Activated CD4-positive, alpha-beta T cell treated with anti-CD3 and anti-CD28 coated beads for 24 hours (primary cell): ENCODE results near the gene TBXAS1.
"Not testable (repeated sequence)": the region's sequence is repeated elsewhere in the genome, so short reads cannot be mapped to it uniquely, and the experiment has no call there.

Experiments used
- DNase-seq, 2 donors: peaks; one replicate each; pipeline ENCODE4 v3.0.0-alpha.2; 2020; ENCODE audit warnings: low read depth in 2 of 2

TBXAS1 gene

DNA sequence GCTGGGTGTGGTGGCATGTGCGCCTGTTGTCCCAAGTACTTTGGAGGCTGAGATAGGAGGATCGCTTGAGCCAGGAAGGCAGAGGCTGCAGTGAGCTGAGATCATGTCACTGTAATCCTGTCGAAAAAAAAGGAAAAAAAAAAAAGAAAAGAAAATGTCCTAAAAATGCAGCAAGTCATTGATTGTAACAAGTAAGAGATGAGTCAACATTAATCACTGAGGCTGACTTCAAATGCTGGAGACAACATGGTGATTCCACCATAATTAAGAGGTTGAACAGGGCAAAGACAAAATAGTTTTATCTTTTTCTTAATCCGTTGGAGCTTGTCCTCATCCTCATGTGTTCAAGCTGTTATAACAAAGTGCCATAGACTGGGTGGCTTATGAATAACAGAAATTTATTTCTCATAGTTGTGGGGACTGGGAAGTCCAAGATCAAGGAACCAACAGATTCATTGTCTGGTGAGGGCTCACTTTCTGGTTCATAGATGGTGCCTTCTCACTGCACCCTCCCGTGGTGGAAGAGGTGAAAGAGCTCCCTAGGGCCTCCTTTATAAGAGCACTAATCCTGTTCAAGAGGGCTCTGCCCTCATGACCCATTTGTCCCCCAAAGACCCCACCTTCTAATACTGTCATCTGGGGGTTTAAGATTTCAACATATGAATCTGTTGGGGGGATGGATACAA lies 60.3 kb downstream of the TBXAS1 start:
- no peak for DNase-seq

DNA sequence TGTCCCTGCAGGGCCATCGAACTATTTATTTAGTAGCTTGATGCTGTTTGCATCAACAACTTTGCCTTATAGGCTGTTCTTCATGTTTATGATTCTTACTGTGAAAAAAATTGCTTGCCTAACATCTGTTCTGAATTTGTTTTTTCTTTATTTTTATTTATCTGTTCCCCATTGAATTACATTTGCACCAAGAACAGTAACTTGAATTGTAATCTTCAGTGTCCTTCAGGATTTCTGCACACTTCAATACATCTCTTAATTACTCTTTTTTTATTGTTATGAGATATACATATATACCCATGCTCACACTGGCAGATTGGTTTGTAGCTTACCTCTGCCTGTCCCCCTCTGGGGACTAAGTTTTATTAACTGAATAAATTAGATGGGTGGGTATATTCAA lies 64.4 kb downstream of the TBXAS1 start:
- no peak for DNase-seq

DNA sequence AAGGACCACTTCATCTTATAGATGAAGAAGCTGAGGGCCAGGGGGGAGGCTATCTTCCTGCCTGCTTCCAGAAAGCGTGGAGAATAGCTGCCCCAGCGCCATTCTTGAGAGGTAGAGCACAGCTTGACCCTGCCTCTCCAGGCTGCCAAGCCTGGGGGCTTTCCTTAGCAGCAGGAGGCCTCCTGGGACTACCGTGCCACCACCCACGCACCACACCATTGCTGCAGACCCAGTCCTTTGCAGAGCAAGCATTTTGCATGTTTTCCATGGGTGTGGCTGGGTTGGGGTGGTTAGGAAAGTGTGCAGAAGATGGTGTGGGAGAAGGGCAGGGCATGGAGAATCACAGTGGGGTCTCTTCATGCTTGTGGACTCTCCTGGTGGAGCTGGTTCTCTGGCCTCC lies 64.9 kb downstream of the TBXAS1 start:
- DNase-seq: no peak

DNA sequence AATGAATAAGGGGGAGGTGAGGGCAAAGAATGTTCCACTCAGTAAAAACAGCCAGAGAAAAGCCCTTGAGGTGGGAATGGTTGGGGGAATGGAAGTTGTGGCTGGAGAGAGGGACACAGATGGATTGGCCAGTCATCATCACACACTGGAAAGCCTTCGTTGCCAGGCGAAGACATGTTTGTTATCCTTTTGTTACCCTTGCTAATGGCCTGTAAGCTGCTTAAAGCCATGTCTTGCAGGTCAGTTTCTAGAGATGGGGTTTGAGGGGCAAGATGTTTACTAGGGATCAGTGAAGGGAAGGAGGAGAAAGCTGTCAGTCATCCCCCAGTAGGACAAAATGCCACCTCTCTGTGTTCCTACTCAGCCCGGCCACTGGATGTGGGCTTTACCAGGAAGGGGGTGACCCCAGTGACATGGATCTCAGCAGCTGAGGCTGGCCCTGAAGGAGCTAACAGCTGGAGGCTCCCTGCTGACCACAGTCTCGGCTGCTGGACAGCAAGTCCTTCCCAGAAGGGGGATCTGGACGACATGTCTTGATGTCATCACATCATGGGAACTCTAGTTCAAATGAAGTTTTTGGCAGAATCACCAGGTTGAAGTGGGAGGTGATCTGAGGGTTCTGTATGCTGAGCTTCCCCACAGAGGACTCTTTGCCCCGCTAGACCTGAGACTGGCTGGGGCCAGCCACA lies 66.2 kb downstream of the TBXAS1 start:
- no peak for DNase-seq

DNA sequence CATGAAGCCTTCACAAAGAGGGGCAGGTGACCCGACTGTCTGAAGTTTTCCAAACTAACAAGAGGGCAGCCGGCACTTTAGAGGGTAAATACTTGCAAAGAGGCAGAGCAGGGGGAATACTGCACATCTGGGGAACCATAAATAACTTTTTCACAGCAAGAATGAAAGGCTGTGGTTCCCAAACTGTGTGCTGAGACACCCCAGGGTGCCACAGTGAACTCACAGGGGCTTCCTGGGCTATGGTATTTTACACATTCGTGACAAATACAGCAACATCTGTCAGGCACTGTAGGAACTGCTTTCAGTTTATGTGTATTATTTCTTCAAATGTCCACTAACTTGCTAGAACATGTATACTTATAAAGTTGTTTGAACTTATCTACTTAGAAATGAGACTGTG lies 67.2 kb downstream of the TBXAS1 start:
- DNase-seq: no peak

DNA sequence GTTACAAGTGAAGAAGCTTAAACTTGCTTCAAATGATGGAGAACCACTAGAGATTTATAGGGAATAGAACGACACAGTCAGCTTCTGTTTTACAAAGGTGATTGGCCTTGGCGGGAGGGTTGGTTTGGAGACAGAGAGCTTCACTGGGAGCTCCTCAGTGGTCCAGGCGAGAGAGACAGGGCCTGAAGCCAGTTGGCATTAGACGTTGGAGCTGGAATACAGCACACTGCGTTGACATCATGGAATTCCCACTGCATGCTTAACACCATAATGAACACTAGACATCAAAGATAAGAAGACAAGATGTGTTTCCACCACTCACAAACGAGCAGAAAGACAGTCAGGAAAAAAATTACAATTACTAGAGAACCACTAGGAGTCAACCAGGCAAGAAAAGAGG lies 67.8 kb downstream of the TBXAS1 start:
- DNase-seq: no peak

DNA sequence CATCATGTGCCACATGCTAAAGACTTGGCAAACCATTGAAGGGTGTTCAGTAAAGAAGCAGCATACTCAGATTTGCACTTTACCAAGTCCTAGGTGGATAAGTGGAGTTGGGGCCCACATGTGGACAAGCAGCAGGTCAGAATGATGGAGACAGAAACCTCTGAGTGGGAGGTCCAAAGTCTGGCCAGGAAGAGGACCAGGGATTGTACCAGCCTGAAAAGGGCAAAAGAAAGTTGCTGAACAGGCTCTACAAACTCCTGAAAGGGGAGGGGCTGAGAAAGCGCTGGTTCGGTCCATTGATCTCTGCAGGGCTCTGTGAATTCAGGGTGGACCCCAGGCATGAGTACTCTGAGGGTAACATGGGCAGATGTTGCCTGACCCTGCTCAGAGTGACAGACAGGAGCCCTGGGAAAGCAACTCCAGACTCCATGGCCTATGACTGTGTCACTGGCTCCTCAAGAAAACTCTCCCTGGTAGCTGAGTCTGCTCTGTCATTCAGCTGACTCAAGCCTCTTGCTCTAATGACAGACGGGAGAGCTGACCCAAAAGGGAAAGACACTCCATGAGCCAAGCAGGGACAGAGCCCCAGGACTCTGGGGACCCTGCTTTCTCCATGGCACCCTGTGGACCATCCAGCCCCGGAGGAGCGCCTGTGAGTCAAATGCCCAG lies 68.5 kb downstream of the TBXAS1 start:
- DNase-seq: no peak

DNA sequence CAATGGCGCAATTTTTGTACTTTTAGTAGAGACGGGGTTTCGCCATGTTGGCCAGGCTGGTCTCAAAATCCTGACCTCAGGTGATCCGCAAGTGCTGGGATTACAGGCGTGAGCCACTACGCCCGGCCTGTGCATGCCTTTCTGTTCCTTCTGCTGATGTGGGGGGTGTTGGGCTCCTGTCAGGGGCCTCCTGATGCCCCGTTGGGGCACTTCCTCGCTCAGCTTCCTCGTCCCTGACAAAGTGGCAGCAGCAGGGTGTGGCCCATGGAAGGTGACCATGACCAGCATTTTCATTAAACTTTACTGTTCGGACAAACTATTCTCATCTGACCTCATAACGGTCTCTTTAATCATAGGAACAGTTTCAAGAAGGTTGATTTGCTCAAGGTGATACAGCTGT lies 69.4 kb downstream of the TBXAS1 start:
- no peak for DNase-seq

DNA sequence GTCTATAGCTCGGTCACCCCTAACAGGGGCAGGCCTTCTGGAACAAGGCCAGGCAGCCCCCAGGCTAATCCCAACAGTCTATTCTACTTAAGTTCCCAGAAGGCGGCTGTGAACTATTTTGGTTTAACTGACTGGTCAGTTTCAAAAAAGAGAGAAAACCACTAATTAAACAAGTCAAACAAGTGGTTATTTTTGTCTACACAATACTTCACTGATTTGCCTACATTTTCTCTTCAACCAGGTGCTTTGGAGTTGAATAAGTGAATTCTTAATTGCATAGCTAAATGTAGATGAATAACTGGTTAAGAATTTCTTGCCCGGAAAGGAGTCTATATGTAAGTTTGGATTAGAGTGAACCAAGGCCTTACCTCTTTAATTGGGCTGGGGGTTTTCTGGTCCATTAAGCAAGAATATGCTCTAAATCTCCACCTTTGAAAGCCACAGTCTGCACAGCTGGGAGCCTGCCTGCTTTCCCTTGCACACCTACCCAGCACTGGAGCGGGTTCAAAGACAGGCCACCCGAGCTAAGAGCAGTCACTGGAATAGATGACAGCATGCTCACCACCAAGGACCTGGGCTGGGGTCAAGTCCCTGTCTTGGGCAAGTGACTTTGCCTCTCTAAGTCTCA lies 70.4 kb downstream of the TBXAS1 start:
- DNase-seq: no peak

DNA sequence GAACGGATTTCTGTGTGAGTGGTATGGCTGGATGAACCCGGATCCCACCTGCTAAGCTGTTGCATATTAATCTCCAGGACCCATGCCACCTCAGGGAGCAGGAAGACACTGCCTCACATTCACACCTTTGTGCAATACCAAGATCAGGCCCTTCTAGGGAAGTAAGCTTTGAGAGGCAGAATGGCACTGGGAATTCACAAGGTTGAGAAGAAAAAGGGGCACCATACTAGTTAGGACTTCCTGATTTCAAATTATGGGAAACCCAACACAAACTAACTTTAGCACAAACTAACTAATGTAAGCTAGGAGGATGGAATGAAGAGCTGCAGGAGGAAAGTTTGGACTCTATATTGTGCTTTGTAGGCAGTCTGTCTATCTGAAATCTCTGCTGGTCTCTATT lies 71.3 kb downstream of the TBXAS1 start:
- no peak for DNase-seq

DNA sequence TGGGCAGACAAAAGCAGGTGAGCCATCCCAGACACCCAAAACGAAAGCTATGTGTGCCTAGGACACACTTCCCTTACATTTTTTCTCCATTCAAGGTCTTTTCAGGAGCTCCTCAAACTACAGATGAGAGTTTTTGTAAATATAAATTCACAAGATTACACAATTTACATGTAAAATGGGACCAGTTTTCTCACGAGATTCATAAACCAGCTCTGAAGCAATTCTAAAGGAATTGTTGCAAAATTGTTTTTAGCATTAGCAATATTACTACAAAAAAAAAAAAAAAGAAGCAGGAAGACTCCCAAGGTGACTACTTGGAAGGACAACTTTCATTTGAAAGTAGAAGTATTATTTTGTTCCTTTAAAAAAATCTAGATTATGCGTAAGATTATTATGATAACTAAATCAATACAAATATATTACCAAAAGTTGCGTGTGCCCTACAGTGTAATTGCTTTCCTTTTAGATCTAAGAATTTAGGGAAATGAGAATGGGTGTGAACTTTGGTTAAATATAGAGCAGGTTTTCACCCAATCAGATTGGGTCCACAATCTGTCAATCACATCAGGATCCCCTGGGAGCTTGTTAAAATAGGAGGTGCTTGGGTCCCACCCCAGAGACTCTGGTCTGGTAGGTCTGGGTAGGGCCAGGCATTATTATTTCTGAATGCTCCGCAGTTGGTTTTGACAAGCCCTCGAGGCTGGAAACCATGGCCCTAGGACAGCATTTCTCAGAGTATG lies 72.2 kb downstream of the TBXAS1 start:
- DNase-seq: no peak

DNA sequence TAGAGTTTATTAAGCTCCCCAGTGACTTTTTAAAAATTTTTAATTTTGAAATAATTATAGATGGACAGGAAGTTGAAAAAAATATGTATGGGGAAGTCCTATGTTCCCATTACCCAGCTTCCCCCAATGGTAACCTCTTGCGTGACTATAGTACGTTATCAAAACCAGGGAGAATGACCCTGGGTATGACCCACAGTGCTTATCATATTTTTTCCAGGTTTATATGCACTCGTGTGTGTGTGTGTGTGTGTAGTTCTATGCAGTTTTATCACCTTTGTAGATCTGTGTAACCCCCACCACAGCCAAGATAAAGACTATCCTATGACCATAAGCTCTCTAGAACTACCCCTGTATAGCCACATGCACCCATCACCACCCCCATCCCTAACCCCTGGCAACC lies 72.8 kb downstream of the TBXAS1 start:
- DNase-seq: no peak

DNA sequence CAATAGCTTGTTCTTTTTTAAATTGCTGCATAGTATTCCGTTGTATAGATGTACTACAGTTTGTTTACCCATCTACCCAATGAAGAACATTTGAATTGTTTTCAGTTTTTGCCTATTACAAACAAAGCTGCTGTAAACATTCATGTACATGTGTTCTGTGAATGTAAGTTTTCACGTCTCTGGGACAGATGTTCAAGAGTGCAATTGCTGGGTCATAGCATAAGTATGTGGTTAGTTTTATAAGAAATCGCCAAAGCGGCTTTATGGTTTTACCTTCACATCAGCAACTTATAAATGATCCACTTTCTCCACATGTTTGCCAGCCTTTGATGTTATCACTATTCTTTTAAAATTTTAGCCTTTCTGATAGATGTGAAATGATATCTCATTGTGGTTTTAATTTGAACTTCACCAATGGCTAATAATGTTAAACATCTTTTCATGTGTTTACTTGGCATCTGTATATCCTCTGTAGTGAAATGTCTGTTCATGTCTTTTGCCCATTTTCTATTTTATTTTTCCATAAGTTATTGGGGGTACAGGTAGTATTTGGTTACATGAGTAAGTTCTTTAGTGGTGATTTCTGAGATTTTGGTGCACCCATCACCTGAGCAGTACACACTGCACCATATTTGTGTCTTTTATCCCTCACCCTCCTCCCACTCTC lies 73.5 kb downstream of the TBXAS1 start:
- DNase-seq: no peak

DNA sequence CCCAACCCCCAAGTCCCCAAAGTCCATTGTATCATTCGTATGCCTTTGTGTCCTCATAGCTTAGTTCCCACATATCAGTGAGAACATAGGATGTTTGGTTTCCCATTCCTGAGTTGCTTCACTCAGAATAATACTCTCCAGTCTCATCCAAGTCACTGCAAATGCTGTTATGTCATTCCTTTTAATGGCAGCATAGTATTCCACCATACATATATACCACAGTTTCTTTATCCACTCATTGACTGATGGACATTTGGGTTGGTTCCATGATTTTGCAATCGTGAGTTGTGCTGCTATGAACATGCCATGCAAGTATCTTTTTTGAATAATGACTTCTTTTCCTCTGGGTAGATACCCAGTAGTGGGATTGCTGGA lies 74.0 kb downstream of the TBXAS1 start:
- DNase-seq: not testable (repeated sequence)

DNA sequence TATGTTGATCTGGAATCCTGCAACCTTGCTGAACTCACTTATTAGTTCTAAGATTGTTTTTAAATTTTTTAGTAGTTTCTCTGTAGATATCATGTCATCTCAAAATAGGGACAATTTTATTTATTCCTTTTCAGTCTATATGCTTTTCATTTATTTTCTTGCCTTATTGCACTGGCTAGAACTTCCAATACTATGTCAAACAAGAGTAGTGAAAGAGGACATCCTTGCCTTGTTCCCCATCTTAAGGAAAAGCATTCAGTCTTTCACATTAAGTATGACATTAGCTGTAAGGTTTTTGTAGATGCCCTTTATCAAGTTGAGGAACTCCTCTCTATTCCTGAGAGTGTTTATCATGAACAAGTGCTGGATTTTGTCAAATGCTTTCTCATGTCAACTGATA lies 77.8 kb downstream of the TBXAS1 start:
- no peak for DNase-seq

DNA sequence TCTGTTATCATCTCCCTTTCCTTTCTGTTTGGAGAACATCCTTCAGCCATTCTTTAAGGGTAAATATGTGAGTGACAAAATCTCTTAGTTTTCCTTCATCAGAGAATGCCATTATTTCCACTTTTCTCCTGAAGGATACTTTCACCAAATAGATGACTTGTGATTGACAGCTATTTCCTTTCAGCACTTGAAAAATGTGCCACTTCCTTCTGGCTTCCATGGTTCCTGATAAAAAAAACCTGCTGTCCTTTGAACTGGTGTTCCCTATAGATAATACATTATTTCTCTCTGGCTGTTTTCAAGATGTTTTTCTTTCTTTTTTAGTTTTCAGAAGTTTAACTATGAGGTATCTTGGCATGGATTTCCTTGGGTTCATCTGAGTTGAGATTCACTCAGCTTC lies 79.7 kb downstream of the TBXAS1 start:
- DNase-seq: no peak

DNA sequence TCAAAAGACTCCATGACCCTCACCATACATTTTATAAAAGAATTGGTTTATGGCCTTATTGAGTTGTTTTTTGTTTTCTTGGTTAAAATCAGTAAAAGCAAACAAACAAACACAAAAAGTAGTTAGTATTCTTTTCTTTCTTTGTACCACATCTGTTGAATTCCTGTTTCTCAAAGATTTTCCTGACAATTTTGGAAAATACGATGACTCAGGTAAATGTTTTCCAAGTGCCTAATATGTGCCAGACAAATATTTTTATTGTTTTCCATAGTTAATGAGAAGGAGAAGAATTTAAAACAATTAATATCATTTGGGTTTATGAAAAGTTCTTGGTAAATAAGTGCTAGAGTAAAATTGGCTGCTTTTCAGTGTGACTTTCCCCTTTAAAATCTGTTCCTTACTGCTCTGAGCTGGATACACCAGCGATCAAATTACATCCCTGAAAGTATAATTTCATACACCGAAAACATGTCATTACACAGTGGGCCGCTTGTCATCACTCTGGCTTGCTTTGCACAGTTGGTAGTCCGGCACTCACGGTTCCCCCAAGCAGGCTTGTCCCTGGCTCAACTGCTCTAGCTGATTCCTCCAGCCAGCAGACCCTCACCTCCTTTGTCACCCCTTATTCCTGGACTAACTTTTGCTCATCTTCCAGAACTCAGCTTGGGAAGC lies 80.5 kb downstream of the TBXAS1 start:
- DNase-seq: no peak

DNA sequence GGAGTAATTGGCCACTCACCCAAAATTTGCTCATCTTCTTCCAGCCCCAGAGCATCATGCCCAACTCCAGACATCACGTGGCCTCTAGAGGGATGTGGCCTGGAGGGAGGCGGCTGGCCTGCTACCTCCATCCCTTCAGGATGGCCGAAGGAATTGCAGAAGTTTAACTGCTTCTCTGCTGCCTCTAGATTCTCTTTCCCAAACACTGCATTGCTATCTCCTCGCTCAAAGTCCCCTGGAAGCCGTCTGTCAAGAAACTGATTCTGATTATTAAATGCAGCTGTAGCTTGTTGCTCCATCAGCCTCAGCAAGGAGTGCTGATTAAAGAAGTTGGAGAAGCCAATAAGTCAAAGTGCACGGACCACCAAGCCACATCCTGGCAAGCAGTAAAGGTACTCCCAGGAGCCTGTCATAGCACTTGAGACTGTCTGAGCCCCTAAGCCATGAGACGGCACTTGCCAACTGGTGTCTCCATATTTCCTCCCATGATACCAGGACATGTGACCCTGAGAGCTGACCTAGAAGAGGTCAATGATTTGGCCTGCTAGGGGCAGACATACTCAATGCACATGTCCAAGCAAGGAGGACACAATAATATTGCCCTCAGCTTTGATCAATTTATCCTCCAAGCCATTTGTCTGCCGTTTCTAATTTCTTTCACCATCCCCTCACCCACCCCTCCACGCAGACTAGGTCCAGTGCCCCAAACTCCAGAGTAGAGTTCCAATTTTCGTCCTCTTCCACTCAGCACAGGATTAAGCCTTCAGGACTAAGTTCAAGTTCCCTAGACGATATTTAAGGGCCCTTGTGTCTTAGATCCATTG lies 84.2 kb downstream of the TBXAS1 start:
- DNase-seq: no peak

DNA sequence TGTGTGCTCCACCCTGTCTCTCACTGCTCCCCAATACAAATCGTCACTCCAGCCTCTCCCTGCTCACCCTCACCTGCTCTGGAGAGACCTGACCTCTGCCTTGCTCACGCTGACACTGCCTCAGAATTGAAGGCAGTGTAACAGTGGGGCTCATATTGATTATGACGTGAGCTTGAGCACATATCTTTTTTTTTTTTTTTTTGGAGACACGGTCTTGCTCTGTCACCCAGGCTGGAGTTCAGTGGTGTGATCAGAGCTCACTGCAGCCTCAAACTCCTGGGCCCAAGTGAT lies 84.7 kb downstream of the TBXAS1 start:
- no peak for DNase-seq
